Right ventricle myocardium inferior (tissue), 1 donor: ENCODE measurements around the gene SLC6A5. TPM values are rescaled to one million over a fixed set of nuclear protein-coding genes. Genes with fewer than 3 reads are reported as not detected.

Experiments
- ATAC-seq: fragments of 200-7000 bp; cut with Tn5 transposase; one replicate; pipeline ENCODE4 v1.9.1; 2020; ENCODE audit warnings: mild to moderate bottlenecking, moderate library complexity
- DNase-seq: peaks from one replicate; pipeline ENCODE4 v3.0.0; 2021; ENCODE audit errors: missing footprints
- intact Hi-C: fragments of 100-400 bp; cut with DNase I; formaldehyde crosslinking; loops from one replicate; pipeline ENCODE4 v1.11.0; 2022
- total RNA-seq: library from RNA; stranded (reverse); fragmentation: NEBNext Ultra II Directional; extraction: Animal tissue kit (Norgen Biotek cat#: 25700); gene quantifications from one replicate; pipeline ENCODE4 v1.2.1, GENCODE V29; 2021
- donor health status: DM: no; HTN: yes; CAD: no; lungs with severe emphysema.

The SLC6A5 gene
- total RNA-seq, 1 donor from 2014 or later: not detected

GRCh38 chr11:20652150-20652806 lies 52.9 kb downstream of the SLC6A5 start:
- ATAC-seq (no peak), DNase-seq (no peak)
- intact Hi-C loops: no loop called here

- DNase-seq: no peak
- no peak for ATAC-seq
- intact Hi-C loops: no loop called here
Measured at GRCh38 chr11:20654038-20654437, 54.6 kb downstream of the SLC6A5 start.

GRCh38 chr11:20656901-20657300 lies 57.5 kb downstream of the SLC6A5 start:
- intact Hi-C loops: no loop called here
- ATAC-seq (no peak), DNase-seq (no peak)

GRCh38 chr11:20658135-20658534 lies 58.7 kb downstream of the SLC6A5 start:
- no peak for ATAC-seq

GRCh38 chr11:20661445-20661844 lies 62.0 kb downstream of the SLC6A5 start:
- ATAC-seq: no peak
- DNase-seq: no peak
- intact Hi-C loops: no loop called here

More at GRCh38 chr11:20658135-20658534, 58.7 kb downstream of the SLC6A5 start:
- intact Hi-C loops: no loop called here
- DNase-seq: no peak

GRCh38 chr11:20661850-20662249 lies 62.4 kb downstream of the SLC6A5 start:
- intact Hi-C loops: no loop called here
- ATAC-seq: no peak
- no peak for DNase-seq

GRCh38 chr11:20668131-20668809 lies 68.9 kb downstream of the SLC6A5 start:
- DNase-seq (no peak), ATAC-seq (no peak)
- intact Hi-C loops: no loop called here

GRCh38 chr11:20668844-20669819 lies 69.7 kb downstream of the SLC6A5 start, which contains the start of gene NELL1:
Gene NELL1 (plus strand): TSS chr11:20669586.
- intact Hi-C loops: no loop called here
- ATAC-seq (no peak), DNase-seq (no peak)

- intact Hi-C loops: no loop called here
- no peak for ATAC-seq
- DNase-seq: peak; percentile 64
Measured at GRCh38 chr11:20669820-20670684, 70.6 kb downstream of the SLC6A5 start.

- ATAC-seq (no peak), DNase-seq (no peak)
- intact Hi-C loops: no loop called here
Measured at GRCh38 chr11:20670932-20671403, 71.6 kb downstream of the SLC6A5 start.

GRCh38 chr11:20671856-20672546 lies 72.6 kb downstream of the SLC6A5 start:
- intact Hi-C loops: no loop called here

GRCh38 chr11:20672575-20672974 lies 73.2 kb downstream of the SLC6A5 start:
- intact Hi-C loops: no loop called here
- DNase-seq (no peak), ATAC-seq (no peak)

More at GRCh38 chr11:20671856-20672546, 72.6 kb downstream of the SLC6A5 start:
- no peak for ATAC-seq
- no peak for DNase-seq

GRCh38 chr11:20676658-20677057 lies 77.2 kb downstream of the SLC6A5 start:
- DNase-seq (no peak), ATAC-seq (no peak)
- intact Hi-C loops: no loop called here

GRCh38 chr11:20688761-20689160 lies 89.4 kb downstream of the SLC6A5 start:
- ATAC-seq: no peak
- no peak for DNase-seq
- intact Hi-C loops: no loop called here

- DNase-seq (no peak), ATAC-seq (no peak)
- intact Hi-C loops: no loop called here
Measured at GRCh38 chr11:20707876-20708275, 108.5 kb downstream of the SLC6A5 start.
